Measurements from ENCODE around the gene FKBP5.
A peak's percentile ranks its signal among the peaks of the same experiment; 100 is the strongest.
"Not testable (repeated sequence)": the region's sequence is repeated elsewhere in the genome, so short reads cannot be mapped to it uniquely, and the experiment has no call there.

FKBP5 gene

GRCh38 chr6:35601331-35602132, 87.2 kb downstream of the FKBP5 start:
- Mint-ChIP-seq H3K36me3 (ENCODE audit: insufficient read depth) (peaks cover 3% of the 10 kb centered on the region), H3K4me3 (peak overlapping the region; percentile 65 to 69), H3K27ac (peak overlapping the region; percentile 54 to 76), H3K27me3 (no peaks in the 10 kb centered on the region), H3K9me3 (no peaks in the 10 kb centered on the region), H3K4me1 (ENCODE audit: low read depth in 2 of 2) (peaks cover 47 to 49% of the 10 kb centered on the region in 2 donors)
- ATAC-seq (replicated peaks): peak; percentile 88
- DNase-seq: peak; percentile 50 to 62 (median 58)

- DNase-seq (no peak), ATAC-seq (replicated peaks) (no peak)
- H3K4me1 Mint-ChIP-seq (ENCODE audit: low read depth in 2 of 2): peaks cover 44% of the 10 kb centered on the region in 2 donors
- peak overlapping the region; percentile 54 to 76 for H3K27ac Mint-ChIP-seq
- H3K4me3 Mint-ChIP-seq: peak overlapping the region; percentile 65 to 69
- H3K27me3 Mint-ChIP-seq: no peaks in the 10 kb centered on the region
- H3K9me3 Mint-ChIP-seq: no peaks in the 10 kb centered on the region
- peaks cover 10% of the 10 kb centered on the region for H3K36me3 Mint-ChIP-seq (ENCODE audit: insufficient read depth)
These were observed 88.0 kb downstream of the FKBP5 start for GRCh38 chr6:35600659-35601125.

GRCh38 chr6:35599761-35600658, 88.7 kb downstream of the FKBP5 start:
- ATAC-seq (replicated peaks) (no peak), DNase-seq (no peak)
- H3K27me3 Mint-ChIP-seq: no peaks in the 10 kb centered on the region
- H3K36me3 Mint-ChIP-seq (ENCODE audit: insufficient read depth): peaks cover 15% of the 10 kb centered on the region
- peaks cover 41 to 46% of the 10 kb centered on the region in 2 donors for H3K4me1 Mint-ChIP-seq (ENCODE audit: low read depth in 2 of 2)
- H3K9me3 Mint-ChIP-seq: no peaks in the 10 kb centered on the region
- peak overlapping the region; percentile 54 to 83 for H3K27ac Mint-ChIP-seq
- H3K4me3 Mint-ChIP-seq: peak overlapping the region; percentile 65 to 69

GRCh38 chr6:35598621-35599020, 90.1 kb downstream of the FKBP5 start:
- not testable (repeated sequence) for H3K27me3 Mint-ChIP-seq; H3K4me3 Mint-ChIP-seq; ATAC-seq (replicated peaks); DNase-seq; H3K9me3 Mint-ChIP-seq
- Mint-ChIP-seq H3K27ac (peak overlapping the region in 1 of 2 donors; percentile 54), H3K4me1 (ENCODE audit: low read depth in 2 of 2) (peaks cover 51 to 52% of the 10 kb centered on the region in 2 donors), H3K36me3 (ENCODE audit: insufficient read depth) (peaks cover 17% of the 10 kb centered on the region)

- Mint-ChIP-seq H3K4me1 (ENCODE audit: low read depth in 2 of 2) (peaks cover 40 to 45% of the 10 kb centered on the region in 2 donors), H3K27ac (peak overlapping the region; percentile 38 to 82), H3K27me3 (no peaks in the 10 kb centered on the region), H3K4me3 (no peak overlapping the region), H3K9me3 (no peaks in the 10 kb centered on the region), H3K36me3 (ENCODE audit: insufficient read depth) (peaks cover 25% of the 10 kb centered on the region)
- no peak for DNase-seq
- no peak for ATAC-seq (replicated peaks)
These were observed 92.0 kb downstream of the FKBP5 start for GRCh38 chr6:35596448-35597442.

GRCh38 chr6:35594503-35595186, 94.1 kb downstream of the FKBP5 start:
- peaks cover 36% of the 10 kb centered on the region for H3K36me3 Mint-ChIP-seq (ENCODE audit: insufficient read depth)
- DNase-seq (no peak), ATAC-seq (replicated peaks) (peak; percentile 48)
- no peaks in the 10 kb centered on the region for H3K27me3 Mint-ChIP-seq
- peak overlapping the region; percentile 45 to 82 for H3K27ac Mint-ChIP-seq
- H3K4me3 Mint-ChIP-seq: peak overlapping the region; percentile 17 to 22
- H3K4me1 Mint-ChIP-seq (ENCODE audit: low read depth in 2 of 2): peaks cover 34 to 38% of the 10 kb centered on the region in 2 donors
- no peaks in the 10 kb centered on the region for H3K9me3 Mint-ChIP-seq

GRCh38 chr6:35592178-35592577, 96.5 kb downstream of the FKBP5 start:
- Mint-ChIP-seq H3K4me1 (ENCODE audit: low read depth in 2 of 2) (peaks cover 25 to 36% of the 10 kb centered on the region in 2 donors), H3K27me3 (no peaks in the 10 kb centered on the region), H3K4me3 (no peak overlapping the region), H3K9me3 (no peaks in the 10 kb centered on the region), H3K27ac (peak overlapping the region in 1 of 2 donors; percentile 59), H3K36me3 (ENCODE audit: insufficient read depth) (peaks cover 40% of the 10 kb centered on the region)
- ATAC-seq (replicated peaks) (no peak), DNase-seq (no peak)

- H3K27ac Mint-ChIP-seq: peak overlapping the region in 1 of 2 donors; percentile 66
- no peak for DNase-seq
These were observed 98.1 kb downstream of the FKBP5 start for GRCh38 chr6:35590622-35591066.

GRCh38 chr6:35589904-35590303, 98.8 kb downstream of the FKBP5 start:
- Mint-ChIP-seq H3K36me3 (ENCODE audit: insufficient read depth) (peaks cover 41% of the 10 kb centered on the region), H3K27me3 (no peaks in the 10 kb centered on the region), H3K9me3 (no peaks in the 10 kb centered on the region), H3K27ac (peak overlapping the region; percentile 66 to 86), H3K4me1 (ENCODE audit: low read depth in 2 of 2) (peaks cover 23 to 47% of the 10 kb centered on the region in 2 donors), H3K4me3 (no peak overlapping the region)
- DNase-seq (no peak), ATAC-seq (replicated peaks) (no peak)

More at GRCh38 chr6:35590622-35591066, 98.1 kb downstream of the FKBP5 start:
- no peaks in the 10 kb centered on the region for H3K9me3 Mint-ChIP-seq
- peak overlapping the region in 1 of 2 donors; percentile 18 for H3K4me3 Mint-ChIP-seq
- no peaks in the 10 kb centered on the region for H3K27me3 Mint-ChIP-seq
- H3K36me3 Mint-ChIP-seq (ENCODE audit: insufficient read depth): peaks cover 45% of the 10 kb centered on the region
- peaks cover 26 to 47% of the 10 kb centered on the region in 2 donors for H3K4me1 Mint-ChIP-seq (ENCODE audit: low read depth in 2 of 2)
- ATAC-seq (replicated peaks): no peak

- Mint-ChIP-seq H3K4me3 (no peak overlapping the region), H3K4me1 (ENCODE audit: low read depth in 2 of 2) (peaks cover 18 to 41% of the 10 kb centered on the region in 2 donors), H3K9me3 (no peaks in the 10 kb centered on the region), H3K27ac (peak overlapping the region in 1 of 2 donors; percentile 66), H3K36me3 (ENCODE audit: insufficient read depth) (peaks cover 41% of the 10 kb centered on the region), H3K27me3 (no peaks in the 10 kb centered on the region)
- ATAC-seq (replicated peaks): no peak
- no peak for DNase-seq
These were observed 99.4 kb downstream of the FKBP5 start for GRCh38 chr6:35589201-35589739.

- Mint-ChIP-seq H3K27ac (peak overlapping the region; percentile 81 to 89), H3K36me3 (ENCODE audit: insufficient read depth) (peaks cover 31% of the 10 kb centered on the region), H3K27me3 (no peaks in the 10 kb centered on the region), H3K9me3 (no peaks in the 10 kb centered on the region), H3K4me3 (no peak overlapping the region), H3K4me1 (ENCODE audit: low read depth in 2 of 2) (peaks cover 18 to 45% of the 10 kb centered on the region in 2 donors)
- DNase-seq (no peak), ATAC-seq (replicated peaks) (no peak)
These were observed 101.5 kb downstream of the FKBP5 start for GRCh38 chr6:35587167-35587566.

- no peak overlapping the region for H3K4me3 Mint-ChIP-seq
- no peak for DNase-seq
- peaks cover 30% of the 10 kb centered on the region for H3K36me3 Mint-ChIP-seq (ENCODE audit: insufficient read depth)
These were observed 102.2 kb downstream of the FKBP5 start for GRCh38 chr6:35586542-35586941.

More at GRCh38 chr6:35586542-35586941, 102.2 kb downstream of the FKBP5 start:
- Mint-ChIP-seq H3K9me3 (no peaks in the 10 kb centered on the region), H3K27ac (peak overlapping the region; percentile 55 to 81), H3K4me1 (ENCODE audit: low read depth in 2 of 2) (peaks cover 18 to 43% of the 10 kb centered on the region in 2 donors), H3K27me3 (no peaks in the 10 kb centered on the region)
- no peak for ATAC-seq (replicated peaks)

All from effector memory CD8-positive, alpha-beta T cell (primary cell).